NCI-H2029 (cell line): ENCODE data around the gene ADORA2A.

ENCODE experiments used
- DNase-seq: peaks from one replicate; lab custom pipeline; 2025; lab: John Stamatoyannopoulos, UW

The ADORA2A gene

GRCh38 chr22:24403346-24403745, 24.1 kb upstream of the ADORA2A start:
- DNase-seq: no peak

DNA sequence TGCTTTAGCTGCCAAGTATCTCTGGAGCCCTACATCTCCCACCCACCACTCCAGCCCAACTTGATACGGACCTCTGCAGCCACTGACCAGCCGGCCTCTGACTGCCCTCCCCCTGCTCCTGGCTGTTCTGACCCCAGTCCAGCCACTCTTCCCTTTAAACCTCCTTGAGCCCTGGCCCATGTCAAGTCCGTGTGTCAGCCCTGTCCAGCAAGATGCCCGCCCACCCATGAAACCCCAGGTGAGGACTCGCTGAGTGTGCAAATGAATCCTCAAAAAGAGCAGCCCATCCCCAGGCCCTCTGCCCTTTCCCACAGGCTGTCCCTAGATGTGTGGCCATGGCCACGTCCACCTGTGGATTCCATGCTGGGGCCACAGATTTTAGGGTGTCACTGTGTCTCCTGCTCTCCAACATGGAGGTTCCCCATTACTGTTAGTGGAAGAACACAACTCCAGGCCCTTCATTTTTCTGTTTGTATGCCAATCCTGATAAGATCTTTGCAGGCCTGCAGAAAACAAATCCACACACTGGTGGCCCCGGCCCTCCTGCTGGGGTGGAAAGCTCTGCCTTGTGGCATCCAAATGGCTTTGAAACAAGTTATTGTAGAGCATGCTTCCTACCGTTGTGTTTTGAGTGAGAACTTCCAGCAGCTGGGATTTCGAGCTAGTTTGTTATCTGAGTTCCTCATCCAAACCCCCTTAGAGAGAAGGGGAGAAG, 22.7 kb upstream of the ADORA2A start:
- no peak for DNase-seq

DNA sequence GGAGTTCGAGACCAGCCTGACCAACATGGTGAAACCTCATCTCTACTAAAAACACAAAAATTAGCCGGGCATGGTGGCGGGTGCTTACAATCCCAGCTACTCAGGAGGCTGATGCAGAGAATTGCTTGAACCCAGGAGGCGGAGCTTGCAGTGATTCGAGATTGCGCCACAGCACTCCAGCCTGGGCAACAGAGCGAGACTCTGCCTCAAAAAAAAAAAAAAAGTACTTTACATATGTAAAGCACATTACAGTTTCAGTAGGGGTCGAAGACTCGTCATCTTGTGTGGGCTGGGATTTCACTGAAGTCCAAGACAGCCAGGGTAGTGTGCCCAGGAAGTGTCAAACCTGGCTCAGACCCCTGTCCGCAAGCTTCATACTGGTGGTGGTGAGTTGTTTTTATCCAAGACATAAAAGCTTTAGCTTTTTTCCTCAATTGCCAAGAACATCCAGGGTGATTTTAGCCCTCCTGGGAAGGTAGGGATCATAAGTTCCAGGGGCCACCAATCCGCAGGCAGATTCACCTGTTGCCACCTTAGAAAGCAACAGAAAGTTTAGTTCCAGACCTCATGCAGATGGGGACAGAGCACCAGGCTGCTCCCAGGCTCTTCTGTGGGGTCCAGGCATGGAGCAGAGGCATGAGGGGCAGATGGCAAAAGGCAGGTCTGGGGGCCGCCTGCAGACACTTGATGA, 21.6 kb upstream of the ADORA2A start:
- DNase-seq: no peak

- DNase-seq: no peak
These were observed 20.8 kb upstream of the ADORA2A start for GRCh38 chr22:24406322-24407277.

DNA sequence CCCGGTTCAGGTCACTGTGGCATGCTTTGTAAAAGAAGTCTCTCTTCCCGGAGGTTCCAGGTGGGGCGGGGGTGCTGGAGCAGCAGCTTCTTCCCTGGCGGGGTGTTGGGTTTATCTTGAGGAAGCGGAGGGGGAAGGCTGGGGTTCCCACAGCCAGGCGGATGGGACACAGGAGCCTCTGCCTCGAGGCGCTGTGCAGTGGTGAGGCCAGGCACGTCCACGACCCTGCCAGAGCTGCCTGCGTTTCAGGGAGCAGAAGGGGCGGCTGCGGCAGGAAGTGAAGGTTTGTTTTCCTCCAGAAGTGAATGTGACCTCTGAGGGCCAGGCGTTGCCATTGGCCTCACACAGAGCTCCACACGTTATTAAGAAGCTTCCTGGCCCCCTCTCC, 20.1 kb upstream of the ADORA2A start:
- no peak for DNase-seq

DNA sequence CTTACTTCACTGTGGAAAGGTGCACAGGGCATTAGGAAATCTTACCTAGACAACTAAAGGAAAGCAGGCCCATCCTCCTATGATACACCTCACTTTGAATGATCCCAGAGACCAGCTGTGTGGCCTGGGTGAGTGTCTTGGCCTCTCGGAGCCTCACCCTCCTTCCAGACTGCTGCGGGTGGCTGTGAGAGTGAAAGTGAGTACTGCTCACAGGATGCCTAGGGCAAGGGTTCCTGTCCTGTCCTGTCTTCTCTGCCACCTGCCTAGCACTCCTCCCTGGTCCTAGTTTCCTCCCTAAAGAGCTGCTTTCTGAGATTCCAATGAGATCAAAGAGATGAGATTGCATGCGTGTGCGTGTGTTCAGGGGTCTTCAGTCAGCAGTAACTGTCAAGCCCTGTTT, 19.5 kb upstream of the ADORA2A start:
- no peak for DNase-seq

DNA sequence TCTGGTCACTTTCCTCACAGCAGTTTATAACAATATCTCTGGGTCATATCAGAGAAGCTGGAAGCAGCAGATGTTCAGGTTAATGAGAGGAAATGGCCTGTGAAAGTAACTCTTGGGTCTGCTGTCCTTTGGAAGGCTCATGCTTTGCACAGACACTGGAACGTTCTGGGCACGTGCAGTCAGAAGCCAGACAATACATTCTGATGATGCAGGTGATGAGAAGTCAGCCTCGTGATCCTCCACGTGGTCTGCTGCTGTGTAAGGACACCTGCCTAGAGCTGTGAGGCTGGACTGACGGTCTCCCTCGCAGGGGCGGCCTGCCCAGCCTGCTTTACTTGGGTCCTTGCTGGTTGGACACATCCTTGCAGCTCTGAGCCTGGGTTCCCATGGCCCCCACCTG, 18.8 kb upstream of the ADORA2A start:
- no peak for DNase-seq

DNA sequence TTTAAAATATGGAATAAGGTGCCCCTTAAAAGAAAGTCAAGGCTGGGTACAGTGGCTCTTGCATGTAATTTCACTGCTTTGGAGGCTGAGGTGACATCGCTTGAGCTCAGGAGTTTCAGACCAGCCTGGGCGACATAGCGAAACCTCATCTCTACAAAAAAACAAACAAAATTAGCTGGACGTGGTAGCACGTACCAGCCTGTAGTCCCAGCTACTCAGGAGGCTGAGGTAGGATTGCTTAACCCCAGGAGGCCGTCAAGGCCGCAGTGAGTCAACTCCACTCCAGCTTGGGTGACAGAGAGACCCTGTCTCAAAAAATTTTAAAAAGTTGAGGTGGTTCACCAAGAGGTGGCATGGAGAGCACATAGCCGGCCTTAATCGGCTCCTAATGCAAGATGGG, 17.7 kb upstream of the ADORA2A start:
- DNase-seq: no peak

DNA sequence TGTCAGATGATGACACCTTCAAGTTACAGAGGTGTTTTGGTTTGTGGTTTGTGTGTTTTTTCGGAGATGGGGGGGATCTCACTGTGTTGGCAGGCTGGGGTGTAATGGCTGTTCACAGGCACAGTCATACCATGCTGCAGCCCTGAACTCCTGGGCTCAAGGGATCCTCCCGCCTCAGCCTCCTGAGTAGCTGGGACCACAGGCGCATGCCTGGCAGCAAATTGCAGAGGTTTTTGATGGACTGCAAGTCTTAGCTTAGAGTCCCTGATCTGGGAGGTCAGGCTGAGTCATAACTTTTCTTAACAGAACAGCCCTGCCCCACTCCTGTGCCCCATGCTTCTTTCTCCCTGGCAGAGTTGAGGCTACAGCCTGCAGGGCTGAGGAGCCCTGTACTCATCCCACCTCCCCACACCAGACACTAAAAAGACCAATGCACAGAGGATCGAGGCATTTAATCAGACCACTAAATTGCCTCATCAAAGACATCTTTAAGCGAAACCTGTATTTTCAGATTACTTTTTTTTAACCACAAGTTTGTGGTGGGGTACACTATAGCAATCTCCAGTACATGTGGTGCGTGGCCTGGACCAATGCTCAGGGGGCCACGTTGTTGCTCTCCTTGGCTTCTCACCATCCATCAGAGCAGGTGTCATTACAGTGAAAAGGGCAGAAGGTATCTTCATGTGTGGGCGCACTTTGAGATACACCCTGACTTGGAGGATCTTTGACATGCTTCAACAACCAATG, 17.1 kb upstream of the ADORA2A start:
- no peak for DNase-seq

GRCh38 chr22:24411256-24412004, 16.0 kb upstream of the ADORA2A start:
- DNase-seq: no peak

DNA sequence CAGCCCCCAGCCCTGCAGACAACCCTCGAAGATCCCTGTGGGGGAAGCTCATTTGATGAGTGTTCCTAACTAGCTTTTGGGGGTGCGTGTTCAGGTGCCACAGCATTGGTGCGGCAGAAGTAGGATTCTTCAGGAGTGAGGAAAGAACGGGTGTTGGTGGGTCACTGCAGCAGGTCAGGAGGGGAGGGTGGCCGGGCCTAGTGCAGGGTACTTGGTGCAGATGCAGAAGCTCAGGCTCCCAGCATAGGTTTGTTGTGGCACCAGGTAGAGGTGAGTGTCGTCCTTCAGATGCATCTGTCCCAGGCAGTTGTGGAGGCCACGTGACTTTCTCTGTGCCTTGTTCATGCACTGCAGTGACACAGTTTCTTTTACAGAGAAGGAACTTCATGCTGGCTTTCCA, 15.1 kb upstream of the ADORA2A start:
- DNase-seq: no peak

DNA sequence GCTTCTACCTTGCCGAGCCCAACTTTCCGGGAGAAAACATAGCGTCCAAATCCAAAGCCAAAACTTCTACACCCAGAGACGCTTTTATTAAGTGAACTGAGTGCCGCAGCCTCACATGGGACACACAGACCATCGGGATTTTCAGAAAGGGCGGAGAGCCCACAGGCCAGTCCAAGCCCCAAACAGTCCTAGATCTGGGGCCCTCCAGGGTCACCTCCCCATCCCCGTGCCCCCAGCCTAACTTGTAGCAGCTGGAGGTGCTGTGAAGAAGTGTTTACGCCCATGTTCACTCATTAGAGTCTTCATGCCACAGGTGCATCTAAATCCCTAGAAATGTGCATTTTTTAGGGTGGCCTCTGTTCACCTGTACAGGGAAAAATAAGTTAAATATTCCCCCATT, 14.1 kb upstream of the ADORA2A start:
- DNase-seq: no peak

DNA sequence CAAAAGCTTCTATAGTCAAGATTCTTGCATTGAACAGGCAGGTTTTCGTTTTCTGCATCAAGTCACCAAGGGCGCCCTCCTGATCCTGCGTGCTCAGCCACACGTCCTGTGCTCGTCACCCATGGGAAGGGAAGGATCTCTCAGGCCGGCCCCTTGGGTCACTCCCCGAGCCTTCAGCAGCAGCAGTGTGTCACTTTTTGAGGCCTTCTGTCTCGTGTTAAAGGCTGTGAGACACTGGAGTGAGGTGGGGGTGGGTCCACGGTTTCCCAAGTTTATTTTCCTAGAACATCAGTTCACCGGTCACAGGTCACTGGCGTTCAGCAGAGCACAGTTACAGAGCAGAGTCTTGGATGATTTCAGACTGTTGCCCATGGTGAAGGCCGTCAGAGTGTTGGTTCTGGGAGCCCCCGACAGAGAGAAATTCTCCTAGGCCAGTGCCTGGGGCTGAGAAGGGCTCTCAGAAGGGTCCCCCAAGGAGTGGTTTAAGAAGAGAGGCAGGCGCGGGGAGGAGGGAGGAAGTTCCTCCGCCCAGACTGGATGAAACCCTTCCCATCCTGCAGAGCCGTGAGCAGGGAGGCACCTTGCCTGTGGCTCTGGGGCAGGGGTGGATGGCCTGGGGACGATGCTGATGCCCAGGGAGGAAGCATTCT, 13.5 kb upstream of the ADORA2A start:
- no peak for DNase-seq

DNA sequence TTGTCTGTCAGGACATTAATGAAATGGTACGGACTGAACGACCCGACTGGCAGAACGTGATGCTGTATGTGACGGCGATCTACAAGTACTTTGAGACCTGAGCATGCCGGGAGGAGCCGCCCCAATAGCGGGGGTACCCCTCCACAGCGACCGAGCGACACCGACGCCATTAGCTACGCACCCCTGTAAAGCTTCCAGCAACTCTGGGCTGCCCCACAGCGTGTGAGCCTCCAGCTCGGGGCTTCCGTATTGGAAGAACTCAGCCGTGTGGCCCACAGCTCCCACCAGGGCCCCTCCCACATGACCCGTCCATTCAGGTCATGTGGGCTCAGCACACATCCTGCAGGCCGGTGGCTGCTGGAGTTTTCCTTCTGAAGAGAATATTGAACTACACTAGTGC, 12.9 kb upstream of the ADORA2A start:
- no peak for DNase-seq

DNA sequence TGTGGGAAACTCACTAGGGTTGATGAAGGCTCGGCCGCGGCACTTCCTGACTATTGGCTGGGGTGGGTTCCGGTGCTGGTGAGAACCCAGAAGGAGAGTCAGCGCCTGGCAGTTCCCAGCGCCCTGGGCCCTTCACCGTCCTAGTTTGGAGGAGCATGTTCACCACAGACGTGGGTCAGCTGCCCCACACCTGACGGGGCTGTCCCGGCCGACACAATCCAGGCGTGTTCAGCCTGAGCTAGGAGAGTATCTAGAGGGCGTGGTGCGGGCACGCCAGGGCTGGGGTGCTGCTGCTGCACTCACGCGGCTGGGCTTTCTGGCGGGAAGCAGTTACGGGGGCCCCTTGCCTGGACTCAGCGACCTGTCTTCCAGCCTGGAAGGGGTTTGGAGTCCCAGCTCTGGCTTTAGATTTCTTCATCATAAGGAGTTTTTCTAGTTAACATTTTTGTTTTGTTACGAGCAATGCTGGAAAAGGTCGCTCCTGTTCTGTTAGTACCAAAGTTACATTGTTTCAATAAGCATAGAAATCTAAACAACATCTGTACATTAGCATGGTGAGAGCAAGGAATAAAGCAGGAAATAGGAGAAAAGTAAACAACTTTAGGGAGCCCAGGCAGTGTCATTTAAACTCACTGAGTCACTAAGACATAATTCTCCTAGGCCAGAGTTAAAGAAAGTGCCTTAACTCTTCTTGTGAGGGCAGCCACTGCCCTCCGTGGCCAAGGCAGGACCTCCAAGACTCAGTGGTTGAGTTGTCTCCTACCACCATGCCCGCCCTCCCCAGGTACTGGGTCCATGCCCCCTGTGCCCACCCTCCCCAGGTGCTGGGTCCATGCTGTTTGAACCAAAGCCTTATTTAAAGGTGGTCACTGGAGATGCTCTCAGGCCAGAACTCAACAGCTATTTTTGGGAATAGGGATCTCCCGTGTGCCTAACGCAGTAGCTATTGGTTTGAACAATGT, 12.1 kb upstream of the ADORA2A start:
- DNase-seq: no peak

DNA sequence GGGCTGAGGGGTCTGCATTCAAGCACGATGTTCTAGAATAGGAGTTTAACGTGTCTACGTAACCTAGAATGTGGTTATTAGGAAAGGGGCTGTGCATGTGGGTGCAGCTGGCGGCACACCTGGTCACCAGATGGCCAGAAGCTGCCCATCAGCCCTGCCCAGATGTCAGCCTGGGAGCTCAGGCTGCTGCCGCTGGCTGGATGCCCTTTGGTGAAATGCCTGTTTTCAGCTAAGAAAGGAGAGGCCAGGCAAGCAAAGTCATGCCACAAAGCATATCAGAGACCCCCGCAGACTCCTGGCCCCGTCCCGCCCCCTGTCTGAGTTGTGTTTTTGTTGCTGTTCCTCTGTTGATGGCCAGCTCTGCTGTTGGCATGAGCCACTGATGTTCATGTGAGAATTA, 11.3 kb upstream of the ADORA2A start:
- DNase-seq: no peak

DNA sequence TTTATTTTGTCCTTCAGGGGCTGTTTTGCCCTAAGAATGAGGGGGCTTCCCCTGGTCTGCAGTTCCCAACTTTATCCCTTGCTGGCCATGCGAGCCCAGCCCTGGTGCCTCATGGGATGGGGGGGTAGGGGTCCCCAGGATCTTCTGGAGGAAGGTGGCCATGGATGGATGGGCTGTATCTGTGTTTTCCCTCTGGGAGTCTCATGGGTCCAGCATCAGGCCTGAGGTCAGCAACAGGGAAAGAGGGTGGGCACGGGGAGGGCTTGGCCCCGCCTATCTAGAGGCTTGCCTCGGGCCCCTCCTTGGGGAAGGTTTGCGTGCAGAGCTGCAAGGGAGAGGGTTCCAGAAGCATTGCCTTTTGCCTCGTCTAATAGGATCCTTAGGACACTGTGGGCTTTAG, 10.8 kb upstream of the ADORA2A start:
- DNase-seq: no peak

DNA sequence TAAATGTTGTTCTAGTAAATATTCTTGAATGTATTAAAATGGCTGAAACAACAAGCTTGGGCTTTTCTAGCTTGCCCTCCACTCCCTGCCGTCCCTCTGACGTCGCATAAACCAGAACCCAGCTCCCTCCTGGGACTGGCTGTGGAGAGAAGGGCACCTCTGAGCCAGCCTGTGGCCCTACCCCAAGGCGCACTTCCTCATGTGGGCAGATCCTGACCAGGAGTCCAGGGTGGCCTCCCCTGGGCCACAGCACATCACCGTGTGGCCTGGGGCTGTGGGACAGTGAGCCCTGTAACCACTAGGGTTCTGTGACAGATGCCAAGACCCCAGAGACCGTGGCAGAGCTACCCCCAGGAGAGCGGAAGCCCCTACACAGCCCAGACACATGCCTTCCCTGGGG, 10.2 kb upstream of the ADORA2A start:
- no peak for DNase-seq

GRCh38 chr22:24417901-24418641, 9.3 kb upstream of the ADORA2A start:
- no peak for DNase-seq
